ENCODE measurements around the gene HMCN2.

DNA sequence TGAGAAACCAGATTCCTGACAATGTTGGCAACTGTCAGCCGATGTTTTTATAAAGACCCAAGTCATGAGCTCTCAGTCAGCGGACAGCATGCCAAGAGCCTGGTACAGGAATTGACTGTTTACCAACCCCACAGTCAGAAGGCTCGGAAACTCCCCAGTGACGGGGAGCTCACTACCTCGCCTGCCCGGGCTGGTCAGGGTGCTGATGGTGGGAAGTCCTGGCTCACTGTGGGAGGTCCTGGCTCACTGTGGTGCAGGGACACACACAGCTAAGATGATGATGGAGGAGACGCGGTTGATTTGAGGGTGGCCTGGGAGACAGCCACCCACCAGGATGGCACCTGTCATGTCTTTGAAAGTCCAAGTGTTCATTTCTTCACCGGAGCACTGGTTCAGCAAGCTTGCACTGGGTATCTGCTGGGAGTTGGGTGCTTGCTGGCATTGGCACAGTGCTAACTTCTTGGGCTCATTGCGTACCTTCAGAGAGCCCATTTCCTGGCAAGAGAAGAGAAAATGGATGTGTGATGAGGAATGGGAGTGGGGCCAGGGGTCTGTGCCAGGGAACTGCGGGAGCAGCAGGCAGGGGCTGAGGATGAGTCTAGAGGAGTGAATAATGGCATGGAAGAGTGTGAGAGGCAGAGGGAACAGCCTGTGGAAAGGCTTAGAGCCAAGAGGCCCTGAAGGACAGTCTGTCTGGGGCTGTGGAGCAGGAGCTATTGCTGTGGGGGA lies 194.5 kb downstream of the HMCN2 start:
- TF ChIP-seq POLR2A (IDR thresholded peaks at IDR 0.05; ENCODE audit: low read length) (no peak), GATA1 (IDR thresholded peaks at IDR 0.05; ENCODE audit: low read depth, low read length) (no peak)

Measured in erythroblast (primary cell).